HG02588 (cell line): ENCODE data around the gene CACNA1B.

ENCODE experiments used
- ATAC-seq: cut with Tn5 transposase; IDR thresholded peaks from one replicate; pipeline ENCODE4 v1.9.1; 2021; ENCODE audit warnings: mild to moderate bottlenecking, moderate library complexity; ENCODE audit not compliant: unreplicated experiment

The CACNA1B gene

DNA sequence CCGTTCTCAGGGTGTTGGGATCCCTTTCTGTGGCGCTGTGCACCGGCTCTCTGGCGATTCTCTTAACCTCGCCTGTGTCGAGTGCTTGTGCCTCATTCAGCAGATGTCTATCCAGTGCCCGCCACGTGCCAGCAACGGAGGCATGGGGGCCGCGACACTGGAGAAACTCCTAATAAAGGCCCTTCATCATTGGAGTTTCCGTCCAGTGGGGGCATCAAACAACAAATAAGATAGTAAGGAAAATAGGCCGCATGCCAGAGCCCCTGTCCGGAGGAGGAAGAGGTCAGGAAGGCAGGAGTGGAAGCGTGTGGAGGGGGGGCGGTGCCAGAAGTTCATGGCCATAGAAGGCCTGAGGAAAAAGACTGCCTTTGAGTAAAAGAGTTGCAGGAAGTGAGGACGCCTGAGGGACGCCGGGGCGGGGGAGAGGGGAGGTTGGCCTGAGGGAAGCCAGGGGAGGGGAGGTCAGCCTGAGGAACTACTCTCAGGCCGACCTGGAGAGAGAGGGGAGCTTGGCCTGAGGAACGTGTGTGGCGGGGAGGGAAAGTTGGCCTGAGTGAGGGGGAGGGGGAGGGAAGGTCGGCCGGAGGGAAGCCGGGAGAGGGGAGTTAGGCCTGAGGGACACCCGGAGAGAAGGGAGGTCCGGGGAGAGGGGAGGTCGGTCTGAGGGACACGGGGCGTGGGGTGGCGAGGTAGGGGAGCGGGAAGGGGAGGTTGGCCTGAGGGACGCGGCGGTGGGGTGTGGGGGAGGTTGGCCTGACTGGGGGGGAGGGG, 82.2 kb downstream of the CACNA1B start:
- ATAC-seq: no peak

- ATAC-seq: no peak
Measured at GRCh38 chr9:137960496-137960895, 82.9 kb downstream of the CACNA1B start.

GRCh38 chr9:137963525-137963924, 85.9 kb downstream of the CACNA1B start:
- no peak for ATAC-seq

GRCh38 chr9:137965177-137965795, 87.7 kb downstream of the CACNA1B start:
- ATAC-seq: no peak

DNA sequence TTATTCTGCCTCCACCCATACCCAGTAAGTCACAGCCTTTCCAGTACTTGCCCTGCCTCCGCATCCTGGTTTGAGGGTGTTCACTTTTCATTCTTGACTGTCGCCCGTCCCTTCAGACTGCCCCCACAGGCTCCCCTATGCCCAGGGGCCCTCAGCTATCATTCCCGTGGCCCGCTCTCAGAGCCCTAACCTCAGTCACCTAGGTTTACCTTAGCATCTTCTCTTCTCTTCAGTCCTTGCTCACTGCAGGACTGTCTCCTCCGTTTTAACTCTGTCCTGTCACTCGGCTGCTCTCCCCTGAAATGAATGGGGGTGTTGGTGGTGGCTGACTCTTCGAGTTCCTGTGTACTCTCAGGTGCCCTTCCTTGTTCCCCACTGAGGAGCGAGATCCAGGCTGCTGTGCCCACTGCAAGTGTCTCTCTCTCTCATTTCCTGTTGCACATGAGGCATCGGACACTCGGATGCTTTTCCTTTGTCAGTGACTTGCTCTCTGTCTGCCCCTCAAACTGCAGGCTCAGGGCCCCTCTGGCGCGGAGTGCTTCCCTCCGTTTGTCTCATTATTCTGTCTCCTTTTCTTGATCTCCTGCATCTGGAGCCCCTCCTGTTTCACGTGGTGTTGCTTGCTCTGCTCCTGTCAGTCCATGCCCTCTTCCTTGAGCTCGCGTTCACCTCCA, 89.8 kb downstream of the CACNA1B start:
- ATAC-seq: no peak

GRCh38 chr9:137968235-137968634, 90.7 kb downstream of the CACNA1B start:
- no peak for ATAC-seq

- ATAC-seq: no peak
Measured at GRCh38 chr9:137969008-137969407, 91.4 kb downstream of the CACNA1B start.

DNA sequence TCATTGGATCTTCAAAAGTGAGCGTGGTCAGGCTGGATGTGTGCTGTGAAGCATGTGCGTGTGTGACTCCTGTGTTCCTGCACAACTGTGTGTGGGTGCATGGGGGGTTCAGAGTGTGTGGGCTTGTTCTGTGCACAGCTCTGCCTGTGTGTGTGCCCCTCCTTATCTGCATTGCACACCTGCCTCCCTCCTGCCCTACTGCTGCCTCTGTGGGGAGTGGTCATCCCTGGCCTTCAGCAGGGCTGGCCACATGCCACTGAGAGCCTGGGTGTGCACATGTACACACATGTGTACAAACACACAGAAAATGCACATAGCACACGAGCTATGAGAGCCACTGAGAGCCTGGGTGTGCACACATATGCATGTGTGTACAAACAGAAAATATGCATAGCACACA, 92.1 kb downstream of the CACNA1B start:
- no peak for ATAC-seq

- ATAC-seq: no peak
Measured at GRCh38 chr9:137970098-137970497, 92.5 kb downstream of the CACNA1B start.

- no peak for ATAC-seq
Measured at GRCh38 chr9:137970686-137971476, 93.3 kb downstream of the CACNA1B start.

DNA sequence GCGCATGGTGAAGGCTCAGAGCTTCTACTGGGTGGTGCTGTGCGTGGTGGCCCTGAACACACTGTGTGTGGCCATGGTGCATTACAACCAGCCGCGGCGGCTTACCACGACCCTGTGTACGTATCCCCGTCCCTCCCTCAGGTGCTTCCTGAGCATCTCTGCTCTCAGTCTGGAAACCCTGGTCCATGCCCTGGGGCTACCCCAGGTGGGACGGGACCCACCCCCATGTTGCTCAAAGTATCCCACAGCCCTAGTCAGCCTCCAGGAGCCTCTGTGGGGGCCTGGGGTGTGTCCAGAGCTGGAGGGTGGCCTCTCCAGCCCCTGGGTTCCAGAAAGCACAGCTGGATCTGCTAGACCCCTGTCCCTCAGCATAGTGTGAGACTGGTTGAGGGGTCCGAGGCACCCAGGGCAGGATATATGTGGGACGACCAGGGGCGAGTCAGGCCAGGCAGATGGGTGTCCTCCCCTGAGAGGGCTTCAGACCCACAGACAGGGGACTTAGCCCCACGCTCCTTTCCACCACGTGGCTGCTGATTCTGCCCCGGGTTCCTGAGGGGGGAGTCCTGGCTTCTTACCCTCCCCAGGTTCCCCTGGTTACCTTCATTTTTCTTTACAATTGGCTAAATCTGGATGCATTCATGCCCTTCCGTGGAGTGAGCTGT, 94.0 kb downstream of the CACNA1B start:
- ATAC-seq: no peak

DNA sequence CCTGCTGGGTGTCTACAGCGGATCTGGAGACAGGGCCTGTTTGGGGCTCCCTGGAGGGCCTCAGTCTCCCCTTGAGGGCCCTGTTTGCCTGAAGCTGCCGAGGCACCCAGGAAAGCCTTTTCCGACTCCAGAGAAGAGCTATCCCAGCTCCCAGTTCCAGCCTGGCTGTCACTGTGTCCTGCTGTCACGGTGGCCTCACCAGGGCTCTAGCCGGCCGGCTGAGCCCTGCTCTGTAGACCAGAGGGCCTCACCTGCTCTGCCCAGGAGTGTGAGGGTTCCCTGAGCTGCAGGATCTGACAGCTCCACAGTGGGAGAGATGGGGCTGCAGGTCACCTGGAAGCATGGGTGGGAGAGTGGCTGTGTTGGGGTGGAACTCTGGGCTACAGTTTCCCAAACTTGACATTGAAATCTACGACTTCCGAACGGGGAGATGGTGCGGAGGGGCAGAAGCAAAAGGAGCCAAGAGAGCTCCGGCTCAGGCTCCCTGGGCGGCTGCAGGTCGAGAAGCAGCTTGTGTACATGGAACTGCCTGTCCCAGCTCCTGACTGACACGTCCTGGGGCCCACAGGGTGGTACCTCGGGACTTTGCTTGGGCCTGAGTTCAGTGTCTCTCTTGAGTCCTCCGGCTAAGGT, 94.9 kb downstream of the CACNA1B start:
- no peak for ATAC-seq

DNA sequence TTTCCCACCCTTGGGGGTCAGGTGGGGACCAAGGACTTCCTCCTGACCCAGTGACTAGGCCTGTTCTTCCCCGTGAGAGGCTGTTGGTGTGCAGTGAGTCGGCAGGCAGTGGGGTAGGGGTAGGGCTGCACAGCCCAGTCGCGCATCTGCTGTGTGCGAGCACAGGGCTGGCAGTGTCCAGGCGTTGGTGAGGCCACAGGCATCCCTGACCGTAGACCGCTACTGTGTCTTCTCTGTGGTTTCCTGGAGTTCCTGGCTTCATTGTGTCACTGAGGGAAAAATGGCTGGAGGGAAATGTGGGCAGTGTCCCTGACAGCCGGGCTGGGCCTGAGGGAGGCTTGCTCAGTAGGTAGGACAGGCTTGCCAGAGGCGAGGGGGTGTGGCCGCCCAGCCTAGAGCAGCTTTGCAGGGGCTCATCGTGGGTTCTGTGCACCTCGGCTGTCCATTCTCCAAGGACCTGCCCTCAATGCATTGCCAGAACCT, 95.4 kb downstream of the CACNA1B start:
- ATAC-seq: no peak

- ATAC-seq: no peak
Measured at GRCh38 chr9:137973829-137974416, 96.3 kb downstream of the CACNA1B start.

DNA sequence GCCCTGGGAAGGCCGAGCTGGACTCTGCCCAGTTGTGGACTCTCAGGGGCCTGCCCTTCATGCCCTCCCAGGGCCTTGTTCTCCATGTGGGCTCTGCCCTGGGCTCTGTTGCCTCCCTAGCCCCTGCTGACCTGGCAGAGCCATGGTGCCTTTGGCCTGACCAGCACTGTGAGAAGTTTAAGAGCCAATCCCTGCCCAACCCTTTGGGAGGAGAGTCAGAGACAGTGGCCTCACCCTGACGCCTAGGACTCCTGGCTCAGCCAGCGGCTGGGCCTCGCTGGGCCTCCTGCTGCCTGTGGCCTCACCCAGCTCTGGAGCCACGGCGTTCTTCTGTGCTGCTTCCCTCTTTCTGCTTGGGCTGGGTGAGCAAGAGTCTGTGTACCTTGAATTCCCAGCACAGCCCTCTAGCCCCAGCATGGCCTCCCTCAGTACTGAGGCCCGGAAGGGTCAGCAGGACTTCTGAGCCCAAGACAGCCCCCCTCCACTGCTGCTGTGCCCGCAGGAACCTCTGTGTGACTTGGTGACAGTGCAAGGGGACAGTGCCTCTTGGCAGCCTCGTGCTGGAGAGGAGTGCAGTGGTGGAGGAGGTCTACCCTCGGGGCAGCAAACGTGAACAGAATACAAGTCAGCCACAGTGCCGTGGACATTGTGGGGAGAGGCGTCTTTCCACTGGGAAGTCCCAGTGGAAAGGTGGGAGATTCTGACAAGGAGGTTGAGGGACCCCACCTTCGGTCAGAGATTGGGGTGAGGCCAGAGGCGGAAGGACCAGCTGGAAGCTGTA, 97.4 kb downstream of the CACNA1B start:
- ATAC-seq: no peak

GRCh38 chr9:137975527-137975913, 97.9 kb downstream of the CACNA1B start:
- no peak for ATAC-seq

DNA sequence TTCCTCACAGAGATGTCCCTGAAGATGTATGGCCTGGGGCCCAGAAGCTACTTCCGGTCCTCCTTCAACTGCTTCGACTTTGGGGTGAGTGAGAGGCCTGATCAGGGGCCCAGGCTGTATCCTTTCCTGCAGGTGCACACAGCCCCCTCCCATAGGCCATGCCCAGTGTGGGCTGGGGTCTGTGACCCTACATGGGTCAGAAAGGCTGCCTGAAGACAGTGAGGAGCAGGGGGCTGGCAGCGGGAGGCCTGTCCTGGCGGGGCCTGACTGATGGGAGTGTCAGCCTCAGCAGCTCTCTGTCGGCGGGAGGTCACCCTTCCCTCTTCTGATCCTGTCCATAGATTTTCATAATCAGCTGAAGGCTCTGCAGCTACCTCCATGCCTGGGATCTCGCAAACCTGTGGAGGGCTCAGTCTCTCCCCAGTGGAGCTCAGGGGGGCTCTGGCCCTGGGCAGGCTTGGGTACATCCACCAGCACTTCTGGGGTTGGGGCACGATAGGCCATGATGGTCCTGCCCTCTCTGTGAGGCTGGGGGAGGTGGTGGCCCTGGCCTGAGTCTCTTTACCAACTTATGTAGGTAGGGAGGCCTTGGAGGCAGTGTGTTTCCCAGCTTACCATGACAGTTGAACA, 98.5 kb downstream of the CACNA1B start:
- ATAC-seq: no peak

- ATAC-seq: no peak
Measured at GRCh38 chr9:137977571-137978261, 100.1 kb downstream of the CACNA1B start.
